Measurements from ENCODE around the gene NUMA1.

DNA sequence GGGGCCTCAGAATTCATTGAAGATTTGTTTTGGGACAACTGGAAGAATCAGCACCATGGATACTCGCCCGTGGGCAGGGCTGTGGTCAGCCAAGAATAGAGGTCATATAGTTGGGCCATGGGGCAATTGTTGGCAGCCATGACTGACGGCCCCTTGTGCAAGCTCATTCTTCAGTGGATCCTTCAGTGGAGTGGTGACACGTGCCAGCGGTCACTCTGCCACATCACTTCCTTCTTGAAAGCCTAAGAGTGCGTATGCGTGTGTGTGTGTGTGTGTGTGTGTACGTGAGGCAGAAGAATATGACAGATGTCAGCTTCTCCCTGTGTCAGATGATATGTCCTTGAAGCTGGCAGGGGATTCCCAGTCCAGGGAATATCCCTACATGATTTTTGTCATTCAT lies 83.4 kb downstream of the NUMA1 start:
- TF ChIP-seq POLR2AphosphoS5 (IDR thresholded peaks at IDR 0.05; ENCODE audit: low read depth) = no peak
- TF ChIP-seq, protein P1, sequence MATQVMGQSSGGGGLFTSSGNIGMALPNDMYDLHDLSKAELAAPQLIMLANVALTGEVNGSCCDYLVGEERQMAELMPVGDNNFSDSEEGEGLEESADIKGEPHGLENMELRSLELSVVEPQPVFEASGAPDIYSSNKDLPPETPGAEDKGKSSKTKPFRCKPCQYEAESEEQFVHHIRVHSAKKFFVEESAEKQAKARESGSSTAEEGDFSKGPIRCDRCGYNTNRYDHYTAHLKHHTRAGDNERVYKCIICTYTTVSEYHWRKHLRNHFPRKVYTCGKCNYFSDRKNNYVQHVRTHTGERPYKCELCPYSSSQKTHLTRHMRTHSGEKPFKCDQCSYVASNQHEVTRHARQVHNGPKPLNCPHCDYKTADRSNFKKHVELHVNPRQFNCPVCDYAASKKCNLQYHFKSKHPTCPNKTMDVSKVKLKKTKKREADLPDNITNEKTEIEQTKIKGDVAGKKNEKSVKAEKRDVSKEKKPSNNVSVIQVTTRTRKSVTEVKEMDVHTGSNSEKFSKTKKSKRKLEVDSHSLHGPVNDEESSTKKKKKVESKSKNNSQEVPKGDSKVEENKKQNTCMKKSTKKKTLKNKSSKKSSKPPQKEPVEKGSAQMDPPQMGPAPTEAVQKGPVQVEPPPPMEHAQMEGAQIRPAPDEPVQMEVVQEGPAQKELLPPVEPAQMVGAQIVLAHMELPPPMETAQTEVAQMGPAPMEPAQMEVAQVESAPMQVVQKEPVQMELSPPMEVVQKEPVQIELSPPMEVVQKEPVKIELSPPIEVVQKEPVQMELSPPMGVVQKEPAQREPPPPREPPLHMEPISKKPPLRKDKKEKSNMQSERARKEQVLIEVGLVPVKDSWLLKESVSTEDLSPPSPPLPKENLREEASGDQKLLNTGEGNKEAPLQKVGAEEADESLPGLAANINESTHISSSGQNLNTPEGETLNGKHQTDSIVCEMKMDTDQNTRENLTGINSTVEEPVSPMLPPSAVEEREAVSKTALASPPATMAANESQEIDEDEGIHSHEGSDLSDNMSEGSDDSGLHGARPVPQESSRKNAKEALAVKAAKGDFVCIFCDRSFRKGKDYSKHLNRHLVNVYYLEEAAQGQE (IDR thresholded peaks at IDR 0.05; ENCODE audit: unreplicated experiment) = no peak
- TF ChIP-seq, protein P2, sequence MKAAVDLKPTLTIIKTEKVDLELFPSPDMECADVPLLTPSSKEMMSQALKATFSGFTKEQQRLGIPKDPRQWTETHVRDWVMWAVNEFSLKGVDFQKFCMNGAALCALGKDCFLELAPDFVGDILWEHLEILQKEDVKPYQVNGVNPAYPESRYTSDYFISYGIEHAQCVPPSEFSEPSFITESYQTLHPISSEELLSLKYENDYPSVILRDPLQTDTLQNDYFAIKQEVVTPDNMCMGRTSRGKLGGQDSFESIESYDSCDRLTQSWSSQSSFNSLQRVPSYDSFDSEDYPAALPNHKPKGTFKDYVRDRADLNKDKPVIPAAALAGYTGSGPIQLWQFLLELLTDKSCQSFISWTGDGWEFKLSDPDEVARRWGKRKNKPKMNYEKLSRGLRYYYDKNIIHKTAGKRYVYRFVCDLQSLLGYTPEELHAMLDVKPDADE (IDR thresholded peaks at IDR 0.05) = no peak
- no peak for TF ChIP-seq EZH2 (IDR thresholded peaks at IDR 0.05; ENCODE audit: low read depth, unreplicated experiment)
- TF ChIP-seq, protein P3, sequence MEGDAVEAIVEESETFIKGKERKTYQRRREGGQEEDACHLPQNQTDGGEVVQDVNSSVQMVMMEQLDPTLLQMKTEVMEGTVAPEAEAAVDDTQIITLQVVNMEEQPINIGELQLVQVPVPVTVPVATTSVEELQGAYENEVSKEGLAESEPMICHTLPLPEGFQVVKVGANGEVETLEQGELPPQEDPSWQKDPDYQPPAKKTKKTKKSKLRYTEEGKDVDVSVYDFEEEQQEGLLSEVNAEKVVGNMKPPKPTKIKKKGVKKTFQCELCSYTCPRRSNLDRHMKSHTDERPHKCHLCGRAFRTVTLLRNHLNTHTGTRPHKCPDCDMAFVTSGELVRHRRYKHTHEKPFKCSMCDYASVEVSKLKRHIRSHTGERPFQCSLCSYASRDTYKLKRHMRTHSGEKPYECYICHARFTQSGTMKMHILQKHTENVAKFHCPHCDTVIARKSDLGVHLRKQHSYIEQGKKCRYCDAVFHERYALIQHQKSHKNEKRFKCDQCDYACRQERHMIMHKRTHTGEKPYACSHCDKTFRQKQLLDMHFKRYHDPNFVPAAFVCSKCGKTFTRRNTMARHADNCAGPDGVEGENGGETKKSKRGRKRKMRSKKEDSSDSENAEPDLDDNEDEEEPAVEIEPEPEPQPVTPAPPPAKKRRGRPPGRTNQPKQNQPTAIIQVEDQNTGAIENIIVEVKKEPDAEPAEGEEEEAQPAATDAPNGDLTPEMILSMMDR (conservative IDR thresholded peaks at IDR 0.05; ENCODE audit: low read depth in 2 of 2) = no peak
- no peak for TF ChIP-seq CREB1 (CRISPR knock-in tag; IDR thresholded peaks at IDR 0.05; ENCODE audit: low read depth)
- no peak for TF ChIP-seq EZH2phosphoT487 (IDR thresholded peaks at IDR 0.05; ENCODE audit: unreplicated experiment)
- no peak for TF ChIP-seq STAT1 (IDR thresholded peaks at IDR 0.05; ENCODE audit: unreplicated experiment)
- no peak for TF ChIP-seq JUNB (IDR thresholded peaks at IDR 0.05; ENCODE audit: unreplicated experiment)
- no peak for TF ChIP-seq ZNF331 (CRISPR knock-in tag; IDR thresholded peaks at IDR 0.05; ENCODE audit: low read depth)
- no peak for TF ChIP-seq ZNF114 (CRISPR knock-in tag; IDR thresholded peaks at IDR 0.05)
